Measurements from ENCODE around the gene WFDC8.

DNA sequence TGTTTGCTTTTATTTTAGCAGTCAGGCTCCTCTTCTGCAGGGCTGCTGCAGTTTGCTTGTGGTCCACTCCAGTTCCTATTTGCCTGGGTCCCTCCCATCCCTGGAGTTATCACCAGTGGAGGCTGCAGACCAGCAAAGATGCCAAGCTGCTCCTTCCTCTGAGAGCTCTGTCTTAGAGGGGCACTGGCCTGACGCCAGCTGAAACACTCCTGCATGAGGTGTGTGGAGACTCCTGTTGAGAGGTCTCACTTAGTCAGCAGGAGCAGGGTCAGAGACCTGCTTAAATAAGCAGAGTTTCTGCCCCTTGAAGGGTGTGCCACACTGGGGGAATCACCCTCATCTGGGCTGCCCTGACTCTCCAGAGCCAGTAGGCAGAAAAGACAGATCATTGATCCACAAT lies 16.2 kb upstream of the WFDC8 start:
- TF ChIP-seq EP300 (IDR thresholded peaks at IDR 0.05) (no peak), POLR2A (IDR thresholded peaks at IDR 0.05) (no peak)

Measured in ovary (tissue), 1 donor.